ENCODE data around the gene CNIH2. TPM values are rescaled to one million over a fixed set of nuclear protein-coding genes. Genes with fewer than 3 reads are reported as not detected.
"Not testable (repeated sequence)": the region's sequence is repeated elsewhere in the genome, so short reads cannot be mapped to it uniquely, and the experiment has no call there.

CNIH2 gene
- total RNA-seq, 1 donor from 2014 or later: 12.2 TPM

GRCh38 chr11:66248903-66249302, 29.1 kb upstream of the CNIH2 start:
- Histone ChIP-seq H3K4me2 (ENCODE audit: low read length) (no peak overlapping the region), H3K36me3 (ENCODE audit: insufficient read depth, low read length) (peaks cover 3% of the 10 kb centered on the region), H3K79me2 (ENCODE audit: insufficient read depth, low read length) (no peaks in the 10 kb centered on the region), H3K27me3 (ENCODE audit: insufficient read depth, low read length) (no peaks in the 10 kb centered on the region), H3K9ac (ENCODE audit: low read length) (no peak overlapping the region), H3K9me3 (ENCODE audit: insufficient read depth, low read depth, low read length) (no peaks in the 10 kb centered on the region), H2AFZ (ENCODE audit: low read depth, low read length) (no peak overlapping the region), H4K20me1 (ENCODE audit: insufficient read depth, low read length) (no peaks in the 10 kb centered on the region), H3K4me3 (ENCODE audit: insufficient read depth, low read depth, low read length) (no peak overlapping the region), H3K27ac (ENCODE audit: low read depth, low read length) (no peak overlapping the region), H3K4me1 (ENCODE audit: insufficient read depth, low read length) (no peaks in the 10 kb centered on the region)
- FAIRE-seq: no peak
- Mint-ChIP-seq H3K36me3 (ENCODE audit: low read depth, unreplicated experiment) (peaks cover 38% of the 10 kb centered on the region), H3K27ac (ENCODE audit: unreplicated experiment) (no peak overlapping the region), H3K4me3 (ENCODE audit: unreplicated experiment) (no peak overlapping the region), H3K27me3 (ENCODE audit: low read depth, unreplicated experiment) (no peaks in the 10 kb centered on the region), H3K9me3 (ENCODE audit: unreplicated experiment) (no peaks in the 10 kb centered on the region), H3K4me1 (ENCODE audit: low read depth, unreplicated experiment) (no peaks in the 10 kb centered on the region)
- TF ChIP-seq CTCF (IDR thresholded peaks at IDR 0.05; ENCODE audit: insufficient read depth, low read depth, low read length) (no peak), EZH2 (IDR thresholded peaks at IDR 0.05; ENCODE audit: insufficient read depth, low read length) (no peak)
- no peak for DNase-seq (ENCODE audit: low read depth)

GRCh38 chr11:66251809-66252208, 26.2 kb upstream of the CNIH2 start:
- Histone ChIP-seq H3K4me3 (ENCODE audit: insufficient read depth, low read depth, low read length) (no peak overlapping the region), H3K79me2 (ENCODE audit: insufficient read depth, low read length) (no peaks in the 10 kb centered on the region), H3K27me3 (ENCODE audit: insufficient read depth, low read length) (no peaks in the 10 kb centered on the region), H3K4me2 (ENCODE audit: low read length) (no peak overlapping the region), H2AFZ (ENCODE audit: low read depth, low read length) (no peak overlapping the region), H3K27ac (ENCODE audit: low read depth, low read length) (no peak overlapping the region), H3K9ac (ENCODE audit: low read length) (no peak overlapping the region), H3K4me1 (ENCODE audit: insufficient read depth, low read length) (peaks cover 4% of the 10 kb centered on the region), H3K36me3 (ENCODE audit: insufficient read depth, low read length) (peaks cover 3% of the 10 kb centered on the region), H4K20me1 (ENCODE audit: insufficient read depth, low read length) (no peaks in the 10 kb centered on the region), H3K9me3 (ENCODE audit: insufficient read depth, low read depth, low read length) (no peaks in the 10 kb centered on the region)
- H3K4me3 Mint-ChIP-seq (ENCODE audit: unreplicated experiment): no peak overlapping the region
- peaks cover 3% of the 10 kb centered on the region for H3K4me1 Mint-ChIP-seq (ENCODE audit: low read depth, unreplicated experiment)
- H3K9me3 Mint-ChIP-seq (ENCODE audit: unreplicated experiment): no peaks in the 10 kb centered on the region
- no peak overlapping the region for H3K27ac Mint-ChIP-seq (ENCODE audit: unreplicated experiment)
- H3K36me3 Mint-ChIP-seq (ENCODE audit: low read depth, unreplicated experiment): peaks cover 26% of the 10 kb centered on the region
- H3K27me3 Mint-ChIP-seq (ENCODE audit: low read depth, unreplicated experiment): no peaks in the 10 kb centered on the region
- no peak for DNase-seq (ENCODE audit: low read depth)
- TF ChIP-seq EZH2 (IDR thresholded peaks at IDR 0.05; ENCODE audit: insufficient read depth, low read length) (no peak), CTCF (IDR thresholded peaks at IDR 0.05; ENCODE audit: insufficient read depth, low read depth, low read length) (no peak)
- FAIRE-seq: no peak

- H3K4me3 ChIP-seq (ENCODE audit: insufficient read depth, low read depth, low read length); FAIRE-seq; H3K27me3 ChIP-seq (ENCODE audit: insufficient read depth, low read length); H3K9me3 Mint-ChIP-seq (ENCODE audit: unreplicated experiment); H3K79me2 ChIP-seq (ENCODE audit: insufficient read depth, low read length); H3K36me3 ChIP-seq (ENCODE audit: insufficient read depth, low read length); H3K4me1 ChIP-seq (ENCODE audit: insufficient read depth, low read length); H3K27ac Mint-ChIP-seq (ENCODE audit: unreplicated experiment); H3K9me3 ChIP-seq (ENCODE audit: insufficient read depth, low read depth, low read length); H2AFZ ChIP-seq (ENCODE audit: low read depth, low read length); H4K20me1 ChIP-seq (ENCODE audit: insufficient read depth, low read length); H3K4me3 Mint-ChIP-seq (ENCODE audit: unreplicated experiment); H3K4me1 Mint-ChIP-seq (ENCODE audit: low read depth, unreplicated experiment); H3K27ac ChIP-seq (ENCODE audit: low read depth, low read length); H3K9ac ChIP-seq (ENCODE audit: low read length); H3K27me3 Mint-ChIP-seq (ENCODE audit: low read depth, unreplicated experiment); H3K4me2 ChIP-seq (ENCODE audit: low read length); DNase-seq (ENCODE audit: low read depth): not testable (repeated sequence)
- peaks cover 15% of the 10 kb centered on the region for H3K36me3 Mint-ChIP-seq (ENCODE audit: low read depth, unreplicated experiment)
Observed at GRCh38 chr11:66253081-66253480, 24.9 kb upstream of the CNIH2 start.
